Activated gamma-delta T cell (primary cell): ENCODE data around the gene ABHD16A.

Experiments used
- DNase-seq: peaks from one replicate; lab custom pipeline; 2025; lab: John Stamatoyannopoulos, UW

The ABHD16A gene

GRCh38 chr6:31662124-31662723, 40.9 kb downstream of the ABHD16A start:
- DNase-seq: no peak

GRCh38 chr6:31661262-31662123, 41.6 kb downstream of the ABHD16A start:
- no peak for DNase-seq

- DNase-seq: peak; percentile 66
These were observed 42.5 kb downstream of the ABHD16A start, which contains the start of gene C6orf47 for GRCh38 chr6:31660381-31661261. TSS of gene C6orf47 (minus strand) at chr6:31660778. CDS start at chr6:31659947, 831 bp downstream.

GRCh38 chr6:31659649-31660380, 43.3 kb downstream of the ABHD16A start:
- DNase-seq: no peak

- no peak for DNase-seq
These were observed 44.0 kb downstream of the ABHD16A start for GRCh38 chr6:31658983-31659648.

GRCh38 chr6:31658158-31658688, 44.9 kb downstream of the ABHD16A start:
- no peak for DNase-seq

GRCh38 chr6:31657406-31658157, 45.5 kb downstream of the ABHD16A start:
- no peak for DNase-seq

- no peak for DNase-seq
These were observed 47.5 kb downstream of the ABHD16A start, which contains the start of gene APOM for GRCh38 chr6:31655349-31656237. TSS of gene APOM (plus strand) at chr6:31655894. CDS start at chr6:31655967, 73 bp downstream.

GRCh38 chr6:31654574-31655348, 48.4 kb downstream of the ABHD16A start:
- DNase-seq: no peak

GRCh38 chr6:31652925-31653724, 50.0 kb downstream of the ABHD16A start:
- no peak for DNase-seq

GRCh38 chr6:31651602-31652191, 51.4 kb downstream of the ABHD16A start:
- DNase-seq: no peak

GRCh38 chr6:31645325-31645724, 57.8 kb downstream of the ABHD16A start:
- DNase-seq: no peak

- DNase-seq: no peak
These were observed 59.2 kb downstream of the ABHD16A start for GRCh38 chr6:31643818-31644454.

GRCh38 chr6:31642798-31643570, 60.1 kb downstream of the ABHD16A start:
- DNase-seq: no peak

GRCh38 chr6:31641370-31641769, 61.8 kb downstream of the ABHD16A start:
- DNase-seq: no peak
